HG02798 (cell line): Measurements from ENCODE around the gene GRIK4.

Experiments
- ATAC-seq: cut with Tn5 transposase; IDR thresholded peaks from one replicate; pipeline ENCODE4 v1.9.1; 2021; ENCODE audit warnings: mild to moderate bottlenecking; ENCODE audit not compliant: unreplicated experiment, poor library complexity

GRIK4 gene

GRCh38 chr11:120509346-120510053, 2.0 kb upstream of the GRIK4 start:
- ATAC-seq, result no peak

DNA sequence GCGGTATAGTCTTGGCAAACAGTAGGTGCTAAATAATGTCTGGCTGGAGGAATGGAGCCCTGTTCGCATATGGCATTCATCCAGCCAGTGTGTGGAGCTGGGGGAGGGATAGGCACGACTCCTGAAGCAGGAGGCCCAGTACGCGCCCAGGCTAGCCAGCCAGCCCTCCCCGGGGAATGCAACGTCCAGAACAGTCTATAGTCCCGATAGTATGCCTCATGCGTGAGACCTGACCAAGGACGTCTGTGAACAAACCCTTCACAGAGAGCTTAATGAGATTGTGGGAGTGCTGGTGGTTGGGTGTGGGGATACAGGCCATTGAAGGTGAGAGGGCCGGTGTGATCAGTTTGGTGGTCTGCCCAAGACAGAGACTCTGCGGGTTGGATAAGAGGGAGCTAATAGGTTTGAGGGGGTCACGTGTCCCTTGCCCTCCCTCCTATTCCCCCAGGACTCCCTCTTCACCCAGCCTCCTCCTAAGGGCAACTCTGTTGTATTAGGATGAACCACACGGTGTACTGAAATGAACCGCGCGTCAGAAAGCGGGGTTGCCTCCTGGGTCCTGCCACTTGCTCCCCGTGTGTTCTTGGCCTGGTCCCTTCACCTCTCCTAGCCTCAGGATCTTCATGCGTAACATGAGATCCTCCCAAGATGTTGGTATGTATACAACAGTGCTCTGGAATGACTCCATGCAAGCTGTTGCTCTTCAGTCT, 987 bp upstream of the GRIK4 start:
- ATAC-seq, result no peak

- ATAC-seq, result no peak
Measured at GRCh38 chr11:120511820-120512738, 531 bp downstream of the GRIK4 start.

DNA sequence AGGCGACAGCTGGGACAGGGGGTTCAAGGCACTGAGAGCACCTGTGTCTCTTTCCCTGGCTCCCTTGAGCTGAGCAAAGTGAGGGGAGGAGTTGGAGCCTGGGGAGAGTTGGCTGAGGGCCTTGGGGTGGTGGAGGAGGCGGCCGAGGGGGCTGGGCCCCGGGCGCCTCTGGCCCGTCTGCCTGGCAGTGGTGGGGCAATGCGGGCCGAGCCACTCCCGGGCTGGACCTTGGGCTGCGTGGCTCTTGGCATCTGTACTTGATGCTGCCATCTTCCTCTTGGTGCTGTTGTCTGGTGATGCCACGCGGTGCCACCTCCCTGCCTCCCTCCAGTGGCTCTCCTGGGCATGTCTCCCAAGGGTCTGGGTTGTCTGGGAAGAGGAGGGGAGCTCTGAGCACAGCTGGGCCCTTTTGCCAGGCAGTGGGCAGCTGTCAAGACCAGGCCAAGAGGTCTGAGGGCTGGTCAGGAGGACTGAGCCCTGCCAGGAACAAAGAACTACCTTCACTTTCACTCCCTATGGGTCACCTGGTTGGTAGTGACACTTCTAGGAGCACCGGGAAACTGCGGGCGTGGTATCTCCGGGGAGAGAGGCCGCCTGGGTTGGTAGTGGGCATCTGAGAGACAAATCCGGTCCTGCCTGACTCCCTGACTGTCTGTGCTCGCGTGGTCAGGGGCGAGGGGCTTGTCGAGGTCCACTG, 1.3 kb downstream of the GRIK4 start:
- ATAC-seq, result no peak

DNA sequence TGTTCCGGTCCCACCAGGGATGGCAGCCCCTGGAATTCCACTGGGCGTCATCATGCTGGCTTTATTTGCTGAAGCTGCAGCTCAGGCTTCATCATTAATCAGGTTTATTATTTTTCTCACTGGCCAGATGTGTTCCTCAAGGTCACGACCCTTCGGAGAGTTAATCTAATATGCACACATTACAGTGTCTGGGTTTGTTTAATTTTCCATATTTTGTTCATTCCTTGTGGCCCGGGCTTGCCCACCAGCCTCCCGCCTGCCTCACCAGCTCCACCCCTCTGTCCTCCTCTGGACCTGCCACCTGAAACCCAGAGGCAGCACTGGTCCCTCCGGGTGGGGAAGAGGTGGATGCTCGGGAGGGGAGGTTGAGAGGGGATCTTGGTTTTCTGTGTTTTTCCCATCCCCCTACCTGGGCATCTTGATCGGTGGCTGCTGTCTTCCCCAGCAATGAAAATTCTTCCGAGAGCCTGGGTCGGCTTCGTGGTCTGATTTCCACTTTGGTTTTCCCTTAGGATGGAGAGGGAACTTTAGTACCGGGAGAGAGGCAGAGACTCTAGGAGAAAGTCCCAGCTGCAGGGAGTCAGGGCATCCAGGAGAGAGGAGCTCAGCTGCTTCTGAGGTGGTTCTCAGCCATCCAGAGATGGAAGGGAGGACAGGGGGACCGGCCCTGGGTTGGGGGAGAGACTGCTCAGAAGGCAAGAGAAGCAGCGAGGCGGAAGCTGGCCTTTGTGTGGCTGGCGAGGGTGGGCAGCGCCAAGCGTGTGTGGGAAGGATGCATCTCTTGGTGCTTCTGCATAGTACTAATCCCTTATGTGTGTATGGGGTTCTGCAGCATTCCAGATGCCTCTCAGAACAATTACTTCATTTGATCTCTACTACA, 2.1 kb downstream of the GRIK4 start:
- ATAC-seq, result no peak

GRCh38 chr11:120514541-120515121, 3.1 kb downstream of the GRIK4 start:
- ATAC-seq, result no peak

- no peak for ATAC-seq
Measured at GRCh38 chr11:120515186-120515723, 3.7 kb downstream of the GRIK4 start.

GRCh38 chr11:120516461-120517389, 5.2 kb downstream of the GRIK4 start:
- ATAC-seq, result no peak

- no peak for ATAC-seq
Measured at GRCh38 chr11:120517390-120517761, 5.8 kb downstream of the GRIK4 start.

DNA sequence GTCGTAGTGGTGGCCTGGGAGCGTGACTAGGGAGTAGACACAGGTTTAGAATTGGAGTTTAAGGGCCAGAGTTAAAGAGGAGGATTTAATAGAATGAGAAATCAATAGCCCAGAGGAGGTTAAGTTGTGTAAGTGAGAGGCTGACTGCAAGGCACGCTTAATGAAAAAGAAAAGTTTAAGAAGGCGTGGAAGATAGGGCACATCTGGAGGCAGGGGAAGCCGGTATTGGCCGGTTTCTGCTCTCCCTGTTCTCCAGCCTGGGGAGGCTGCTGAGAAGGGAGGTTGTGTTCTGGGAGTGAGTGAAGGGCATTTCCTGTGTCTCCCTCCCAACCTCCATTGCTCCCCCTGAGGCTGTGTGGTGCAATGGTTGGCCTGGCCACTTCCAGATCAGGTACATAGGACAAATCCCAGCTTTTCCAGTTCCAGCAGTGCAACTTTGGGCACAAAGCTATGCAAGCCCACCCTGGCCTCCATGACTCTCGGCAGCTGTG, 6.3 kb downstream of the GRIK4 start:
- no peak for ATAC-seq

- no peak for ATAC-seq
Measured at GRCh38 chr11:120518356-120518755, 6.8 kb downstream of the GRIK4 start.

GRCh38 chr11:120519474-120519873, 7.9 kb downstream of the GRIK4 start:
- ATAC-seq, result no peak

DNA sequence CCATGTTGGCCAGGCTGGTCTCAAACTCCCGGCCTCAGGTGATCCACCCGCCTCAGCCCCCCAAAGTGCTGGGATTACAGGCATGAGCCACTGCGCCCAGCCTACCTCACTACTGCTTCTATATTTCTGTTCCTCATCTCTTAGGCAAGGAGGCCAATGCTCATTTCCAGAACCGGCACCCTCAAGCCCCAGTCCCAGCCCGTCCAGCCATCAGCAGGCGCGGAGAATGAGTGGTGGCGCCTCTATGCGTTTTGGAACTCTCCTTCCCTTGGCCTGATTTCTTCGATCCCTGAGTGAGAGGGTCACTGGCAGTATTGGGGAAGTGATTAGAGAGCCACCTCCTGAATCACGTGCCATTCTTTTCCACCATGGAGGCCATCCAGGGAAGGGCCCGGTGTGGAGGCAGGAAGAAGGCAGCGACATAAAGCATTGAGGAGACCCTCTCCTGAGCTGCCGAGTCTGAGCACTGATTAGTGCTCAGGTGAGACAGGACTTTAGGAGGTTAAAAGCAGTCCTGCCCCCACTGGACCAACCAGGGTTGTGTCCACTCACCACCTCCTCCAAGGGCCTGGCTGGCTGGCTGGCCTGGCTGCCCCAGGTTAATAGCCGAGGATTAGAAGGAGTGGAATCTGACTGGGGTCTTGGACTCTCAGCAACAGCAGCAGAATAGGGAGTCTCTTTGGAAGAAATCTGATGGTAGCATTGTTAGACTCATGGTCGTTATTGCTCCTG, 8.7 kb downstream of the GRIK4 start:
- no peak for ATAC-seq

DNA sequence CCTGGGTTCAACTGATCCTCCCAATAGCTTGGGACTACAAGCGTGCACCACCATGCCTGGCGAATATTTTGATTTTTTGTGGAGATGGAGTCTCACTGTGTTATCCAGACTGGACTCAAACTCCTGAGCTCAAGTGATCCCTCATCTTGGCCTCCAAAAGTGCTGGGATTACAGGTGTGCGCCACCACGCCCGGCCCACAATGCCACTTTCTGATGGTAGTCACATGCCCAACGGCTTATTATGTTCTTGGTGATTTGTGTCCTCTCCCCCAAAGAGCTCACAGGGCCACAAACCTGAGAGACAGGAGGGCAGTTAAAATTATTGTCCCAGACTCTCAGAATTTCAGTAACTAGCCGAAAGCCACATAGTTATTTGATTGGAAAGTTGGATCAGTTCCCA, 9.6 kb downstream of the GRIK4 start:
- ATAC-seq, result no peak

GRCh38 chr11:120522021-120522420, 10.5 kb downstream of the GRIK4 start:
- ATAC-seq, result no peak

GRCh38 chr11:120522736-120523135, 11.2 kb downstream of the GRIK4 start:
- no peak for ATAC-seq

DNA sequence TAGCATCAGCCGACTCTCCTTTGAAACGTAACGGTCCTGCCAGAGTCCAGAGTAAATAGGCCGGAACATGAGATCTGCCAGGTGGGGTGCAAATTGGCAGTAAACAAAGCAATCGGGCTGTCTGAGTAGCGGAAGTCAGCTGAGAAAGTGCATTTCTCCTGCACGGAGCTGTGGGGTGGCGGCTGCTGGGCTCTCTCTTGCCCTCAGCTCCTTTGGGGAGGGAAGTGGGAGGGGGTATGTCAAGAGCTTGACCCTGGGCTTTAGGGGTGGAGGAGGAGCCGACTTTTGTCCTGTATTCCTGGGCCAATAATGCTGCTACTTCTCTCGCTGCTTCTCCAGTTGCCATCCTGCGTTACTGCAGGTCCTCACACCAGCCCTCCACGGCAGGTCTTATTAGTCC, 11.6 kb downstream of the GRIK4 start:
- no peak for ATAC-seq
